GM21515 (cell line): ENCODE results near the gene C5orf34.
"Not testable (repeated sequence)": the region's sequence is repeated elsewhere in the genome, so short reads cannot be mapped to it uniquely, and the experiment has no call there.

Experiments used
- ATAC-seq: cut with Tn5 transposase; IDR thresholded peaks from one replicate; pipeline ENCODE4 v1.9.1; 2021; ENCODE audit not compliant: unreplicated experiment

Gene C5orf34

GRCh38 chr5:43514816-43515677 lies at the start of gene C5orf34:
C5orf34 (minus strand) TSS chr5:43515148; CDS start chr5:43509339, 5,809 bp downstream.
- ATAC-seq, result peak; percentile 99

GRCh38 chr5:43564289-43564850 lies 49.4 kb upstream of the C5orf34 start:
- ATAC-seq, result no peak

- ATAC-seq, result no peak
These were observed 48.4 kb upstream of the C5orf34 start for GRCh38 chr5:43563321-43563720.

- no peak for ATAC-seq
These were observed 46.4 kb upstream of the C5orf34 start for GRCh38 chr5:43561356-43561755.

GRCh38 chr5:43560128-43560527 lies 45.2 kb upstream of the C5orf34 start:
- ATAC-seq, result no peak

GRCh38 chr5:43556857-43557542 lies 42.1 kb upstream of the C5orf34 start, which contains the start of gene PAIP1:
PAIP1 (minus strand) TSS chr5:43557077; CDS start chr5:43556846, 231 bp downstream.
- ATAC-seq, result peak; percentile 78

- ATAC-seq, result peak; percentile 89
These were observed 41.6 kb upstream of the C5orf34 start for GRCh38 chr5:43556607-43556856.

GRCh38 chr5:43555895-43556606 lies 41.1 kb upstream of the C5orf34 start:
- peak; percentile 25 for ATAC-seq

GRCh38 chr5:43554497-43554896 lies 39.5 kb upstream of the C5orf34 start:
- ATAC-seq, result no peak

GRCh38 chr5:43553381-43553780 lies 38.4 kb upstream of the C5orf34 start:
- no peak for ATAC-seq

- ATAC-seq, result no peak
These were observed 36.8 kb upstream of the C5orf34 start for GRCh38 chr5:43551731-43552130.

- ATAC-seq, result not testable (repeated sequence)
These were observed 34.3 kb upstream of the C5orf34 start for GRCh38 chr5:43549272-43549671.

- ATAC-seq, result no peak
These were observed 33.4 kb upstream of the C5orf34 start for GRCh38 chr5:43548358-43548757.

GRCh38 chr5:43547532-43547931 lies 32.6 kb upstream of the C5orf34 start:
- ATAC-seq, result no peak

GRCh38 chr5:43543434-43543833 lies 28.5 kb upstream of the C5orf34 start:
- no peak for ATAC-seq

GRCh38 chr5:43540746-43541145 lies 25.8 kb upstream of the C5orf34 start:
- ATAC-seq, result no peak

- no peak for ATAC-seq
These were observed 22.0 kb upstream of the C5orf34 start for GRCh38 chr5:43536972-43537371.

- no peak for ATAC-seq
These were observed 18.7 kb upstream of the C5orf34 start for GRCh38 chr5:43533646-43534045.

- ATAC-seq, result no peak
These were observed 15.7 kb upstream of the C5orf34 start for GRCh38 chr5:43530648-43531047.

- ATAC-seq, result no peak
These were observed 8.7 kb upstream of the C5orf34 start for GRCh38 chr5:43523662-43524072.

- no peak for ATAC-seq
These were observed 5.7 kb upstream of the C5orf34 start for GRCh38 chr5:43520615-43521014.
